ENCODE measurements around the gene MACROD2. TPM values are rescaled to one million over a fixed set of nuclear protein-coding genes. Genes with fewer than 3 reads are reported as not detected.

The MACROD2 gene
- total and polyA plus RNA-seq, 4 donors: 13.0 to 67.1 (median 20.7) TPM

GRCh38 chr20:14434384-14435136 lies 439.2 kb downstream of the MACROD2 start:
- no peaks in the 10 kb centered on the region for H3K36me3 ChIP-seq (ENCODE audit: control insufficient read depth in 4 of 4, insufficient read depth in 4 of 4, low read length in 4 of 4)

GRCh38 chr20:14441201-14441600 lies 445.9 kb downstream of the MACROD2 start:
- Histone ChIP-seq H3K9me3 (ENCODE audit: control insufficient read depth in 4 of 4, insufficient read depth in 3 of 4, low read length in 3 of 4) (no peaks in the 10 kb centered on the region), H3K9ac (ENCODE audit: insufficient read depth in 1 of 2, low read length in 2 of 2) (no peak overlapping the region), H3K4me1 (ENCODE audit: control insufficient read depth in 5 of 5, insufficient read depth in 5 of 5, low read length in 5 of 5) (no peaks in the 10 kb centered on the region), H3K36me3 (ENCODE audit: control insufficient read depth in 4 of 4, insufficient read depth in 4 of 4, low read length in 4 of 4) (no peaks in the 10 kb centered on the region), H3K4me3 (no peak overlapping the region), H3K27me3 (ENCODE audit: control insufficient read depth in 3 of 3, insufficient read depth in 3 of 3, low read length in 2 of 3) (no peaks in the 10 kb centered on the region), H3K27ac (ENCODE audit: low read depth in 1 of 2, low read length in 1 of 2) (no peak overlapping the region)
- 72 to 86% methylated on average over 4 of the region's 4 CpGs for WGBS, 2 donors
- ATAC-seq (ENCODE audit: insufficient read depth, low FRiP score) (no peak), DNase-seq (no peak)
- no peak for TF ChIP-seq CTCF (IDR thresholded peaks at IDR 0.05; ENCODE audit: control extremely low read depth, extremely low read depth)

More at GRCh38 chr20:14434384-14435136, 439.2 kb downstream of the MACROD2 start:
- WGBS, 2 donors: 69 to 83% methylated on average over 1 of the region's 1 CpG
- Histone ChIP-seq H3K27ac (ENCODE audit: low read depth in 1 of 2, low read length in 1 of 2) (no peak overlapping the region), H3K9me3 (ENCODE audit: control insufficient read depth in 4 of 4, insufficient read depth in 3 of 4, low read length in 3 of 4) (peaks cover 0 to 1% (median 0%) of the 10 kb centered on the region in 4 donors), H3K4me1 (ENCODE audit: control insufficient read depth in 5 of 5, insufficient read depth in 5 of 5, low read length in 5 of 5) (no peaks in the 10 kb centered on the region), H3K27me3 (ENCODE audit: control insufficient read depth in 3 of 3, insufficient read depth in 3 of 3, low read length in 2 of 3) (no peaks in the 10 kb centered on the region), H3K9ac (ENCODE audit: insufficient read depth in 1 of 2, low read length in 2 of 2) (no peak overlapping the region), H3K4me3 (no peak overlapping the region)
- TF ChIP-seq CTCF (IDR thresholded peaks at IDR 0.05; ENCODE audit: control extremely low read depth, extremely low read depth): no peak
- DNase-seq (no peak), ATAC-seq (ENCODE audit: insufficient read depth, low FRiP score) (no peak)

GRCh38 chr20:14444106-14444505 lies 448.8 kb downstream of the MACROD2 start:
- no peaks in the 10 kb centered on the region for H3K4me1 ChIP-seq (ENCODE audit: control insufficient read depth in 5 of 5, insufficient read depth in 5 of 5, low read length in 5 of 5)
- H3K27me3 ChIP-seq (ENCODE audit: control insufficient read depth in 3 of 3, insufficient read depth in 3 of 3, low read length in 2 of 3): no peaks in the 10 kb centered on the region
- no peak for TF ChIP-seq CTCF (IDR thresholded peaks at IDR 0.05; ENCODE audit: control extremely low read depth, extremely low read depth)
- no peaks in the 10 kb centered on the region for H3K9me3 ChIP-seq (ENCODE audit: control insufficient read depth in 4 of 4, insufficient read depth in 3 of 4, low read length in 3 of 4)
- H3K27ac ChIP-seq (ENCODE audit: low read depth in 1 of 2, low read length in 1 of 2): no peak overlapping the region
- DNase-seq (peak in 1 of 3 donors; percentile 16), ATAC-seq (ENCODE audit: insufficient read depth, low FRiP score) (no peak)
- no peak overlapping the region for H3K9ac ChIP-seq (ENCODE audit: insufficient read depth in 1 of 2, low read length in 2 of 2)
- H3K36me3 ChIP-seq (ENCODE audit: control insufficient read depth in 4 of 4, insufficient read depth in 4 of 4, low read length in 4 of 4): no peaks in the 10 kb centered on the region
- 63 to 74% methylated on average over 3 of the region's 3 CpGs for WGBS, 2 donors
- H3K4me3 ChIP-seq: no peak overlapping the region

GRCh38 chr20:14445310-14445709 lies 450.0 kb downstream of the MACROD2 start:
- ATAC-seq (ENCODE audit: insufficient read depth, low FRiP score): no peak
- no peaks in the 10 kb centered on the region for H3K36me3 ChIP-seq (ENCODE audit: control insufficient read depth in 4 of 4, insufficient read depth in 4 of 4, low read length in 4 of 4)

More at GRCh38 chr20:14445310-14445709, 450.0 kb downstream of the MACROD2 start:
- Histone ChIP-seq H3K4me1 (ENCODE audit: control insufficient read depth in 5 of 5, insufficient read depth in 5 of 5, low read length in 5 of 5) (no peaks in the 10 kb centered on the region), H3K9ac (ENCODE audit: insufficient read depth in 1 of 2, low read length in 2 of 2) (no peak overlapping the region), H3K27me3 (ENCODE audit: control insufficient read depth in 3 of 3, insufficient read depth in 3 of 3, low read length in 2 of 3) (no peaks in the 10 kb centered on the region), H3K27ac (ENCODE audit: low read depth in 1 of 2, low read length in 1 of 2) (no peak overlapping the region), H3K9me3 (ENCODE audit: control insufficient read depth in 4 of 4, insufficient read depth in 3 of 4, low read length in 3 of 4) (no peaks in the 10 kb centered on the region), H3K4me3 (no peak overlapping the region)
- TF ChIP-seq CTCF (IDR thresholded peaks at IDR 0.05; ENCODE audit: control extremely low read depth, extremely low read depth): no peak
- DNase-seq: no peak

All from lung (tissue), 12 donors.